Right lobe of liver (tissue), 4 donors: ENCODE results near the gene NPEPPS.
"Not testable (repeated sequence)": the region's sequence is repeated elsewhere in the genome, so short reads cannot be mapped to it uniquely, and the experiment has no call there.

Source experiments
- CTCF ChIP-seq, 4 donors: fragments of 200-600 bp in 3 of 4; fragments of 450-650 bp in 1 of 4; IDR thresholded peaks; one replicate each; pipeline versions ENCODE4 v1.5.1 to v1.8.0; 2016 to 2022; ENCODE audit warnings: antibody characterized with exemption in 4 of 4, mild to moderate bottlenecking in 2 of 4
- POLR2A ChIP-seq: fragments of 450-650 bp; IDR thresholded peaks from one replicate; pipeline ENCODE4 v1.6.1; 2017; ENCODE audit warnings: antibody characterized with exemption, mild to moderate bottlenecking
- donor health status: DM: no; HTN: no; CAD: no.
- donor health status: DM: no; HTN: no; CAD: no.
- donor health status: DM: no; HTN: yes; CAD: no.

DNA sequence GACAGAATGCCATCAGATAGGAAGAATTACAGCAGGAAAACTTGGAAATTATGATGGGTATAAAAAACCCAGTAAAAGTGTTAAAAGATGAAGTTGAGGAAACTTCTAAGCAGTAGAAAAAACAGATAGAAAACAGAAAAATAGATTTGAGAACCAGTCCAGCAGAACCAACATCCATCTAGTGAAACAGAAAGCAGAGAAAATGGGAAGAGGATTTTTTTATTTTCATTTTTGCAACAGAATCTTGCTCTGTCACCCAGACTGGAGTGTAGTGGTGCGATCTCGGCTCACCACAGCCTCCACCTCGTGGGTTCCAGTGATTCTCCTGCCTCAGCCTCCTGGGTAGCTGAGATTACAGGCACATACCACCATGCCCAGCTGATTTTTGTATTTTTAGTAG is 41.7 kb downstream of the NPEPPS start:
- not testable (repeated sequence) for TF ChIP-seq CTCF (IDR thresholded peaks at IDR 0.05); POLR2A
